B cell (primary cell): Measurements from ENCODE around the gene DDX10. TPM values are rescaled to one million over a fixed set of nuclear protein-coding genes. Genes with fewer than 3 reads are reported as not detected.

Source experiments
- ATAC-seq: fragments of 200-7000 bp; cut with Tn5 transposase; one replicate; pipeline ENCODE4 v1.10.0; 2021; ENCODE audit warnings: low read depth, mild to moderate bottlenecking, moderate number of reproducible peaks, moderate library complexity
- CTCF ChIA-PET: fragments of 350-600 bp; sonication (Branson Sonifier 250); formaldehyde crosslinking; loops from one replicate; lab custom pipeline; 2021; ENCODE audit warnings: antibody characterized with exemption, inconsistent platforms; lab: Charles Lee
- POLR2A ChIA-PET: fragments of 350-600 bp; sonication (Branson Sonifier 250); formaldehyde crosslinking; loops from one replicate; lab custom pipeline; 2021; ENCODE audit warnings: antibody characterized with exemption; lab: Charles Lee
- DNase-seq: peaks from one replicate; pipeline ENCODE4 v3.0.0; 2013
- H2AFZ ChIP-seq: 2 replicates; pipeline ENCODE4 v1.6.1; 2012; ENCODE audit warnings: mild to moderate bottlenecking, low read depth, low read length; ENCODE audit not compliant: insufficient read depth, poor library complexity, severe bottlenecking
- H3K27ac ChIP-seq, 2 donors: 1 replicate in 1 of 2; 2 replicates in 1 of 2; pipeline ENCODE4 v1.5.1; 2012 to 2013; ENCODE audit warnings: low read length in 2 of 2, mild to moderate bottlenecking in 2 of 2, moderate library complexity in 1 of 2
- H3K27me3 ChIP-seq, 4 experiments: fragments of 200-600 bp in 1 of 4; sonication (generic) in 1 of 4; replicated peaks in 1 of 4; 1 replicate in 2 of 4; 2 replicates in 2 of 4; pipeline versions ENCODE4 v1.6.1 to v1.7.0; 2013 to 2016; ENCODE audit warnings: low read length in 3 of 4, mild to moderate bottlenecking in 2 of 4, mixed read lengths in 1 of 4, moderate library complexity in 1 of 4; ENCODE audit not compliant: insufficient read depth in 4 of 4, control insufficient read depth in 3 of 4; ENCODE audit errors: control extremely low read depth in 1 of 4
- H3K36me3 ChIP-seq, 2 experiments: replicated peaks in 1 of 2; 1 replicate in 1 of 2; 2 replicates in 1 of 2; pipeline versions ENCODE4 v1.6.1 to v1.7.1; 2013; ENCODE audit warnings: low read length in 1 of 2; ENCODE audit not compliant: insufficient read depth in 2 of 2, control insufficient read depth in 1 of 2; ENCODE audit errors: control extremely low read depth in 1 of 2, extremely low read depth in 1 of 2
- H3K4me1 ChIP-seq, 2 donors: fragments of 200-600 bp in 1 of 2; sonication (generic) in 1 of 2; 1 replicate in 1 of 2; 2 replicates in 1 of 2; pipeline versions ENCODE4 v1.5.1 to v1.6.1; 2013 to 2017; ENCODE audit warnings: low read length in 2 of 2; ENCODE audit not compliant: control insufficient read depth in 2 of 2, insufficient read depth in 2 of 2
- H3K4me2 ChIP-seq: replicated peaks from 2 replicates; pipeline ENCODE3; 2012; ENCODE audit warnings: mild to moderate bottlenecking, low read depth, low read length; ENCODE audit not compliant: poor library complexity, severe bottlenecking
- H3K4me3 ChIP-seq, 5 experiments: fragments of 200-600 bp in 1 of 5; sonication (generic) in 1 of 5; 1 replicate in 3 of 5; 2 replicates in 2 of 5; pipeline versions ENCODE4 v1.5.1 to v1.7.0; 2011 to 2016; ENCODE audit warnings: low read length in 4 of 5, mild to moderate bottlenecking in 4 of 5, low read depth in 2 of 5, control low read depth in 1 of 5, moderate library complexity in 1 of 5; ENCODE audit not compliant: insufficient read depth in 1 of 5; ENCODE audit errors: control extremely low read depth in 1 of 5, extremely low read depth in 1 of 5
- H3K79me2 ChIP-seq: fragments of 200-600 bp; sonication (generic); one replicate; pipeline ENCODE4 v1.6.0; 2016; ENCODE audit warnings: low read length; ENCODE audit not compliant: control insufficient read depth, insufficient read depth
- H3K9ac ChIP-seq: fragments of 200-600 bp; sonication (generic); 2 replicates; pipeline ENCODE4 v1.6.1; 2017; ENCODE audit warnings: mild to moderate bottlenecking, low read length, moderate library complexity
- H3K9me3 ChIP-seq, 3 donors: one replicate each; pipeline versions ENCODE4 v1.6.1 to v1.7.1; 2013; ENCODE audit warnings: low read length in 2 of 3; ENCODE audit not compliant: control insufficient read depth in 2 of 3, insufficient read depth in 1 of 3; ENCODE audit errors: control extremely low read depth in 1 of 3
- H4K20me1 ChIP-seq: 2 replicates; pipeline ENCODE4 v1.6.0; 2012; ENCODE audit warnings: mild to moderate bottlenecking, low read length; ENCODE audit not compliant: insufficient read depth, control insufficient read depth, poor library complexity, severe bottlenecking
- H3K27ac Mint-ChIP-seq: one replicate; pipeline ENCODE4 v1.8.0; 2021; ENCODE audit warnings: mixed read lengths
- H3K27me3 Mint-ChIP-seq: one replicate; pipeline ENCODE4 v1.8.0; 2021; ENCODE audit warnings: mixed read lengths
- H3K4me1 Mint-ChIP-seq: one replicate; pipeline ENCODE4 v1.8.0; 2021; ENCODE audit warnings: mixed read lengths
- H3K4me3 Mint-ChIP-seq: one replicate; pipeline ENCODE4 v1.8.0; 2021; ENCODE audit warnings: mixed read lengths
- H3K9me3 Mint-ChIP-seq: one replicate; pipeline ENCODE4 v1.8.0; 2022; ENCODE audit warnings: mixed read lengths; ENCODE audit not compliant: insufficient read depth
- EZH2 ChIP-seq: IDR thresholded peaks from 2 replicates; pipeline ENCODE4 v1.6.1; 2012; ENCODE audit warnings: borderline replicate concordance, low read depth, mild to moderate bottlenecking, moderate library complexity, low read length; ENCODE audit not compliant: insufficient read depth, poor library complexity, severe bottlenecking
- WGBS: methylation state at CpG from one replicate; pipeline ENCODE4 v1.1.5; 2013; ENCODE audit warnings: missing lambda C conversion rate; ENCODE audit not compliant: insufficient coverage; 5-methylcytosine and 5-hydroxymethylcytosine counted together
- intact Hi-C: fragments of 100-400 bp; cut with micrococcal nuclease; formaldehyde crosslinking; loops from one replicate; pipeline ENCODE4 v1.10.0; 2022
- polyA plus RNA-seq: library from polyadenylated mRNA; depleted of rRNA; stranded (reverse); fragments of >200 nt; gene quantifications from 2 replicates; pipeline ENCODE4 v1.2.3, GENCODE V29; 2012
- total RNA-seq, 2 donors: library from RNA; stranded (reverse); fragments of 120-200 nt in 1 of 2; gene quantifications; 1 replicate in 1 of 2; 2 replicates in 1 of 2; pipeline versions ENCODE4 v1.2.3 to v1.2.4, GENCODE V29; 2013 to 2022
- TF ChIP-seq, protein P1 (sequence below): fragments of 200-600 bp; IDR thresholded peaks from one replicate; pipeline ENCODE4 v1.8.0; 2022; ENCODE audit warnings: antibody characterized with exemption, mild to moderate bottlenecking

The DDX10 gene
- total and polyA plus RNA-seq, 2 donors (not counting 1 experiment from before 2014, with no cell fraction given), result 15.6 to 30.6 TPM

DNA sequence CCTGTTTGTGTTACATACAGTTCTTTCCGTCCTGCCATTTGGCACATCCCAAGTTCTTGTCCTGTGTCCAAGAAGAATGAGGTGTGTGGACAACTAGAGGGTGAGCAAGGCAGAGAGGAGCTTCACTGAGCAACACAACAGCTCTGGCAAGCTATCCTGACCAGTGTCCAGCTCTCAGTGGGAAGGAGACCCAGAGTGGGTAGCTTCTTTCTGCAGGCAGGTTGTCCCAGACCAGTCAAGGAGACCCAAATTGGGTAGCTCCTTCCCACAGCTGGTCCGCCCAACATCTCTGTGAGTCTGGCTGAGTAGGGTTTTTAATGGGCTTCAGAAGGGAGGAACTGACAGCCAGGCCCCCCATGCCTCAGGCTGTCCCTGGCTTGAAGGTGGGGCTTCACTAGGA, 36.1 kb upstream of the DDX10 start:
- no peaks in the 10 kb centered on the region for H3K4me1 Mint-ChIP-seq
- peaks cover 35% of the 10 kb centered on the region for H3K27me3 Mint-ChIP-seq
- peaks cover 0 to 9% (median 0%) of the 10 kb centered on the region in 4 experiments for H3K27me3 ChIP-seq
- 100% methylated on average over 2 of the region's 2 CpGs for WGBS
- POLR2A ChIA-PET, result no interaction called here
- CTCF ChIA-PET, result no interaction called here
- no peaks in the 10 kb centered on the region for H3K79me2 ChIP-seq
- no peak overlapping the region for H3K9ac ChIP-seq
- ATAC-seq (no peak), DNase-seq (no peak)
- H3K4me3 ChIP-seq, result no peak overlapping the region
- intact Hi-C loops, result no loop called here
- H3K4me1 ChIP-seq, result no peaks in the 10 kb centered on the region
- H3K36me3 ChIP-seq, result no peaks in the 10 kb centered on the region
- no peak for TF ChIP-seq EZH2
- TF ChIP-seq, protein P1, sequence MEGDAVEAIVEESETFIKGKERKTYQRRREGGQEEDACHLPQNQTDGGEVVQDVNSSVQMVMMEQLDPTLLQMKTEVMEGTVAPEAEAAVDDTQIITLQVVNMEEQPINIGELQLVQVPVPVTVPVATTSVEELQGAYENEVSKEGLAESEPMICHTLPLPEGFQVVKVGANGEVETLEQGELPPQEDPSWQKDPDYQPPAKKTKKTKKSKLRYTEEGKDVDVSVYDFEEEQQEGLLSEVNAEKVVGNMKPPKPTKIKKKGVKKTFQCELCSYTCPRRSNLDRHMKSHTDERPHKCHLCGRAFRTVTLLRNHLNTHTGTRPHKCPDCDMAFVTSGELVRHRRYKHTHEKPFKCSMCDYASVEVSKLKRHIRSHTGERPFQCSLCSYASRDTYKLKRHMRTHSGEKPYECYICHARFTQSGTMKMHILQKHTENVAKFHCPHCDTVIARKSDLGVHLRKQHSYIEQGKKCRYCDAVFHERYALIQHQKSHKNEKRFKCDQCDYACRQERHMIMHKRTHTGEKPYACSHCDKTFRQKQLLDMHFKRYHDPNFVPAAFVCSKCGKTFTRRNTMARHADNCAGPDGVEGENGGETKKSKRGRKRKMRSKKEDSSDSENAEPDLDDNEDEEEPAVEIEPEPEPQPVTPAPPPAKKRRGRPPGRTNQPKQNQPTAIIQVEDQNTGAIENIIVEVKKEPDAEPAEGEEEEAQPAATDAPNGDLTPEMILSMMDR, result no peak
- no peak overlapping the region for H2AFZ ChIP-seq
- no peaks in the 10 kb centered on the region for H3K9me3 Mint-ChIP-seq
- no peak overlapping the region for H3K4me3 Mint-ChIP-seq
- H3K4me2 ChIP-seq, result no peak overlapping the region
- H3K27ac ChIP-seq, result no peak overlapping the region
- H4K20me1 ChIP-seq, result no peaks in the 10 kb centered on the region
- H3K9me3 ChIP-seq, result peaks cover 0 to 23% (median 2%) of the 10 kb centered on the region in 3 donors
- no peak overlapping the region for H3K27ac Mint-ChIP-seq

DNA sequence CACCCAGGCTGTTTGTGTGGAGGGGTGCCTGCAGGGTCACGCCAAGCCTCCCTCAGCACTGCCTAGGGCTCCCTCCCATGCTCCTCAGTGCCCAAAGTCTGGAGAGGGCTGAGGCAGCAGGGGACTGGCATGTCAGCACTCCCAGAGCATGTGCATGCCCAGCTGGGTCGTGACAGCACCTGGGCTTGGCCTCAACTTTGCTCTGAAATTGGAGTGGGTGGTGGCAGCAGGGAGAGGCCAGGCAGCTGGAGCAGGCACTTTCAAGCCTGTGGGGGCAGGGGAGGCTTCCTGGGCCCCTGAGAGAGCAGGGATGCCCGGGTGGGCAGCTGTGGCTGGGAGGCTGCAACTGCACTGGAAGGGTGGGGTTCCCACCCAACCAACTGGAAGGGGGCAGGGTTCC, 35.6 kb upstream of the DDX10 start:
- H3K27ac Mint-ChIP-seq, result no peak overlapping the region
- ATAC-seq (no peak), DNase-seq (no peak)
- TF ChIP-seq, protein P1, result no peak
- no peak for TF ChIP-seq EZH2
- Histone ChIP-seq H3K9ac (no peak overlapping the region), H3K36me3 (no peaks in the 10 kb centered on the region), H2AFZ (no peak overlapping the region), H3K4me2 (no peak overlapping the region), H3K4me1 (no peaks in the 10 kb centered on the region), H3K79me2 (no peaks in the 10 kb centered on the region), H3K27ac (no peak overlapping the region), H3K4me3 (no peak overlapping the region), H3K9me3 (peaks cover 0 to 23% (median 2%) of the 10 kb centered on the region in 3 donors), H3K27me3 (peaks cover 0 to 10% (median 1%) of the 10 kb centered on the region in 4 experiments), H4K20me1 (no peaks in the 10 kb centered on the region)
- H3K9me3 Mint-ChIP-seq, result no peaks in the 10 kb centered on the region
- intact Hi-C loops, result no loop called here
- WGBS, result 88% methylated on average over 2 of the region's 3 CpGs
- ChIA-PET POLR2A (no interaction called here), CTCF (no interaction called here)
- H3K4me3 Mint-ChIP-seq, result no peak overlapping the region
- peaks cover 36% of the 10 kb centered on the region for H3K27me3 Mint-ChIP-seq
- H3K4me1 Mint-ChIP-seq, result no peaks in the 10 kb centered on the region
